ENCODE measurements around the gene DOCK2.

Gene DOCK2

DNA sequence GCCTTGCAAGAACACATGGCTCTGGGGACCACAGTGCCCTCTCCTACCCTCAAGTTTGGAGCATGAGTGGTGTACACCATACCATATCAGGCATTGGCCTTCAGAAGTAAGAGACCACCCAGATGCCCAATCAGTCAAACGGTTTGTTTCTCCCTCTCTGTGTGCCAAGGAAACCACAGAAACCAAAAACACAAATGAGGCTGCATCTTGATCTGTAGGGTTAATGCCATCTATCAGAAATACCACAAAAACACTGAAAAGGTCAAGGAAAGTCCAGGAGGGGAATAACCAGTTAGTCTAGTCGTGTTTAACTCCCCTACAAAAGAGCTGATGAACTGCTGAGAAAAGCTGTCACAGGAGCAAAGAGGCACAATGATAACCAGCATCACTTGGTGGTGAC is 264.8 kb downstream of the DOCK2 start:
- Histone ChIP-seq H3K4me3 (no peak overlapping the region), H3K27ac (no peak overlapping the region)
- TF ChIP-seq, protein P1, sequence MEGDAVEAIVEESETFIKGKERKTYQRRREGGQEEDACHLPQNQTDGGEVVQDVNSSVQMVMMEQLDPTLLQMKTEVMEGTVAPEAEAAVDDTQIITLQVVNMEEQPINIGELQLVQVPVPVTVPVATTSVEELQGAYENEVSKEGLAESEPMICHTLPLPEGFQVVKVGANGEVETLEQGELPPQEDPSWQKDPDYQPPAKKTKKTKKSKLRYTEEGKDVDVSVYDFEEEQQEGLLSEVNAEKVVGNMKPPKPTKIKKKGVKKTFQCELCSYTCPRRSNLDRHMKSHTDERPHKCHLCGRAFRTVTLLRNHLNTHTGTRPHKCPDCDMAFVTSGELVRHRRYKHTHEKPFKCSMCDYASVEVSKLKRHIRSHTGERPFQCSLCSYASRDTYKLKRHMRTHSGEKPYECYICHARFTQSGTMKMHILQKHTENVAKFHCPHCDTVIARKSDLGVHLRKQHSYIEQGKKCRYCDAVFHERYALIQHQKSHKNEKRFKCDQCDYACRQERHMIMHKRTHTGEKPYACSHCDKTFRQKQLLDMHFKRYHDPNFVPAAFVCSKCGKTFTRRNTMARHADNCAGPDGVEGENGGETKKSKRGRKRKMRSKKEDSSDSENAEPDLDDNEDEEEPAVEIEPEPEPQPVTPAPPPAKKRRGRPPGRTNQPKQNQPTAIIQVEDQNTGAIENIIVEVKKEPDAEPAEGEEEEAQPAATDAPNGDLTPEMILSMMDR (IDR thresholded peaks at IDR 0.05), result no peak
- DNase-seq (ENCODE audit: low spot score), result no peak

DNA sequence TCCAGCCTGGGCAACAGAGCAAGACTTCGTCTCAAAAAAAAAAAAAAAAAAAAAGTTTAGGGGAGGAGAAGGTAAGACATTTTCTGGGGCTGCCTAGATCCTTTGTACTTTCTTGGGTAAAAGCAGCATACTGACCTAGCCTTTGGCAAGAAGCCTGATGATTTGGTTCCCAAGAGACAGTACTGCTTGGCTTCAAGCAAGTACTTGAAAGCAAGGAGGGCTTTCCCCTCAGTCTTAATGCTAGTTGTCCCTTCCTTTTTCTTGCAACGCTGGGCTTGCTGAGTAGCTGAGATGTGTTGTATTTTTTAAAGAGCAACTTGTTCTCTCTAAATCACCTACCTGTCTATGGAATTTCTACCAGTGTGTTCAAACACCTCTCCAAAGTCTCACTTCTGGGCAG is 267.0 kb downstream of the DOCK2 start:
- TF ChIP-seq, protein P1 (IDR thresholded peaks at IDR 0.05), result no peak
- Histone ChIP-seq H3K27ac (no peak overlapping the region), H3K4me3 (no peak overlapping the region)
- no peak for DNase-seq (ENCODE audit: low spot score)

DNA sequence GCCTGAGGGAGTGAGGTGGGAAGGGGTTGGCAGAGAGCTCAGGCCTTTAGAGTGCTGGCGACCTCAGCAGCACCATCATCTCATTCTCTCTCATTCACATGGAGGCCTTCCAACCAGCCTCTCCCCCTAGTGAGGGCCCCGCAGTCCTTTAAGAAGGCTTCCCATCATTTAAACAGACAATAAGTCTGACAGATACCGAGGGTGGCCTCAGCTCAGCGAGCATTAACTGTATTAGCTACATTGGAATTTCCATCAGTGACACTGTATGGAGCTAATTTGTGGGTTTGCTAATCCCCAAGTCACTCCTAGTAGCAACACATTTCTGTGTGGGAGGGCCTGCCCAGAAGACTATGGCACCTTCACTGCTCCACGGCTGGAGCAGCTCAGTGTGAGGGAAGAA is 267.4 kb downstream of the DOCK2 start:
- no peak for DNase-seq (ENCODE audit: low spot score)
- TF ChIP-seq, protein P1 (IDR thresholded peaks at IDR 0.05), result no peak
- H3K4me3 ChIP-seq, result no peak overlapping the region
- no peak overlapping the region for H3K27ac ChIP-seq

DNA sequence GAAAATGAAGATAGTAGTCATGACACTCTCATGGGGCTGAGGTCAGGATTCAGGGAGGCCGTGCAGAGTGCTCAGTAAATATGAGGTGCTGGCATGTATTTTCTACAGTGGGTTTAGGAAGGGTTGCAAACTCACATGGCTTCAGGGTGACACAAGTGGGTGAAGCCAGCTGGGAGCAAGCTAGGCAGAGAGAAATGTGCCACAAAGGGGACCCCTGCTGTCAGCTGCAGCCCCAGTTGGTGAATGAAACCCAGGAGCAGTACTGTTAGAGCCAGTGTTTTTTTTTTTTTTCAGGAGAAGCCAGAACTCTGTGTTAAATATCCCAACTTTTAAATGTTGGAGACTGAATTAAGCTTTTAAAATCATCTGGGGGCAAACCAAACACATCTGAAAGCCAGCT is 267.9 kb downstream of the DOCK2 start:
- no peak overlapping the region for H3K27ac ChIP-seq
- no peak for DNase-seq (ENCODE audit: low spot score)
- H3K4me3 ChIP-seq, result no peak overlapping the region
- TF ChIP-seq, protein P1 (IDR thresholded peaks at IDR 0.05), result no peak

DNA sequence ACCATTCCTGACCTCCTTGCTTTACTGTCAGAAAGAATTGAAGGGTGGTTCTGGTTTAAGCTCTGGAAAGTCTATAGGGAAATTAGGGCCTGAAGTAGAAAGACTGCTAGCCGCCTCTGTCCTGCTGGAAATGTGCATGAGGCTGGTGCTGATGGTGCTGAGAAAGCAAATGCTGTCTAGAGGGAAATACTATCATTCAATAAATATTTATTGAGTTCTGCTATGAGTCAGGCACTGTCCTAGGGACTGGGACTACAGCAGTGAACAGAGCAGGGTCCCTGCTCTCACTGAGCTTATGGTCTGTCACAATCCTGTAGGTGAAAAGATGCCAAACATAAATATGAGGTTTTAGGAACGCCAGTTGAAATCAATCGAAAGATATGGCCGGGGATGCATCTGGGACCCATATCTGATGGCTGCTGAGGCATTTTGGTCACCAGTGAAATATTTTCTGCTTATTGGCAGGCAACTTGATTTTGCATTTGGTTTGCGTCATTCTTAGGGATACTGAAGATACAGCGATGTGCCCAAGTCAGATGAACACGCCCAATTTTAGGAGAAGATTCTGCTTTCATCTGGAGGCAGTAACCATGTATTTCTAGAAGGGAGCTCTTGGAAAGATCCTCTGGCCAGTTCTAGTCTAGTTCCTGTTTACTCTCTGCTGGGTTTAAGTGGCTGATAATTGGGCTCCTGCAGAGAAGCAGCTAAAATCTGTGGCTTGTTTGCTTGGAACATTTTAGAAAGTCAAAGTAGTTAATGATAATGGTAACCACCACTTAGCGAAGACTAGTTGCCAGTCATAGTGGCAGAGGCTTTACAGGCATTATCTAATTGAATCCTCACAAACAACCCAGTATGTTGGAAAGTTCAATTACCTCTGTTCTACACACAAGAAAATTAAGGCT is 269.9 kb downstream of the DOCK2 start:
- Histone ChIP-seq H3K4me3 (no peak overlapping the region), H3K27ac (no peak overlapping the region)
- no peak for DNase-seq (ENCODE audit: low spot score)
- TF ChIP-seq, protein P1 (IDR thresholded peaks at IDR 0.05), result no peak

DNA sequence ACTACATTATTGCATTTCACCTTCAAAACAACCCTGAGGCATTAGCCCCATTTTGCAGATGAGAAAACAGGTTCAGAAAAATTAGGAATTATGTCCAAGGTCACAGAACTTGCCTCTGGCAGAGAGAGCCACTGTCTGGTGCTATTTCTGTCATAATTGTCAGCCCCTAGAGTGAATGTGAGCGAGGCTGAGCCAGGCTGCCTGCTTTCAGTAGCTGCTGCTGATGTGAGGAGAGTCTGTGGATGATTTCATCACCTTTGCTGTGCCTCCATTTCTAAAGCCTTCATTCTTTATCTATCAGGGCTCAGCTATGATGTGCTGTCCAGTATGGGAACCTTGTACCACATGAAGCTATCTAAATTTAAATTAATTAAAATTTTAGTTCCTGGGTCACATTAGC is 271.8 kb downstream of the DOCK2 start:
- TF ChIP-seq, protein P1 (IDR thresholded peaks at IDR 0.05), result no peak
- Histone ChIP-seq H3K4me3 (no peak overlapping the region), H3K27ac (no peak overlapping the region)
- DNase-seq (ENCODE audit: low spot score), result no peak

DNA sequence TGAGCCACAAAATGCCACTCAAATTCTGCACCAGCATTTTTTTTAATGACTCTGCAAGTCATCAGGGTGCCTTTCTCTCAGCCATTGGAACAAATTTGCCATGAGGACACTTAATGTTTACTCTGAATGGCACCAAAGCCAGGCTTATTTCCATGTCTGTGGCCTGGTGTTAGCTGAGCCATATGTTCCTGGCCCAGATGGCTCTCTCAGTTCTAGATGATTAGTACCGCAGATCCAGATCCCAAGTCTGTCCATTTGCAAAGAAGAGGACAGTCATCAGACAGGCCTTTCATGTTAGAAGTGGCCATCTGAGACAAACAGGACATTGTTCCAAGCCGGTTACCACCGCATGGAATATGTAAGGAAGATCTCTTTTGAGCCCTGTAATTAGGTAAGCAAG is 272.9 kb downstream of the DOCK2 start:
- TF ChIP-seq, protein P1 (IDR thresholded peaks at IDR 0.05), result no peak
- Histone ChIP-seq H3K27ac (no peak overlapping the region), H3K4me3 (no peak overlapping the region)
- no peak for DNase-seq (ENCODE audit: low spot score)
